ENCODE data around the gene OR10G3.

Gene OR10G3

DNA sequence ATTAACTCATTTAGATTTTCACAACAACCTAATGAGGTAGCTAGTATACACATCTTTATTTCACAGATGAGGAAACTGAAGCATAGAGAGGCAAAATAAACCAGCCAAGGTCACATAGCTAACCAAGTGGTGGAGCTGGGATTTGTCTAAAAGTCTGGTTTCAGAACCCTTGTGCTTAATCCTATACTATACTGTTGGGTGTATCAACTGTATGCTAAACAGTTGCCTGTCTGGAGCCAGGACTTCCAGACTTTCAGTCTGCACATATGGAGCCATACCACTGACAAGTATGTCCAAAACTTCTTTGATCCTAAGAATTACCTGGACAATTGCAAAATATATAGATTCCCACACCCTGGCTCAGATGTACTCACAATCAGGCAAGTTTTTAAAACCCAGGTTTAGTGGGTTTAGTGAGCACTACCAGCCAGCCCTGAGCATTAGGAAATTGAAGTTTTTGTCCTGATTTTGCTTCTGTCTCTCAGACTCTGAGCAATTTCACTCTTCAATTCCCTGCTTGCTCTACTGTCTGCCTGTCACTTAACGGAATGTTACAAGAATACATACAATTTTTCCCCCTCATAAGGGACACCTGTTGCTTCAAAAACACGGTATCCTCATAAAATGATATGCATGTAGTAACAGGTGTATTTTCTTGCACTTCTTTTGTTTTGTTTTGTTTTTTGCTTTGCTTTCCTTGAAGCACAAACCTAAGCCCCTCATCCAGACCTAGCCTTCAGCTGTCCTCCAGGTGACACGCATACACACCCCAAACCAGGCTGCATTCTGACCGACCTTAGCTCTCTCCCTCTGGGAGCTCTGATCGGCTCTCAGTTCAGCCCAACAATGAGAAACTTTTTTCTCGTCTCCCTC is 44.1 kb downstream of the OR10G3 start:
- no peak overlapping the region for H3K4me3 ChIP-seq (ENCODE audit: low read length)
- H3K9me3 ChIP-seq (replicated peaks; ENCODE audit: insufficient read depth, low read length) = no peaks in the 10 kb centered on the region
- H3K36me3 ChIP-seq (replicated peaks; ENCODE audit: insufficient read depth, low read length) = no peaks in the 10 kb centered on the region
- no peaks in the 10 kb centered on the region for H3K9me2 ChIP-seq (replicated peaks; ENCODE audit: insufficient read depth, low read length)
- no peak overlapping the region for H3K9ac ChIP-seq (ENCODE audit: low read length)
- no peak for DNase-seq
- no peaks in the 10 kb centered on the region for H3K27me3 ChIP-seq (replicated peaks; ENCODE audit: insufficient read depth, low read length)
- H4K20me1 ChIP-seq (ENCODE audit: insufficient read depth, low read length) = no peaks in the 10 kb centered on the region
- no peaks in the 10 kb centered on the region for H3F3A ChIP-seq (ENCODE audit: insufficient read depth, low read length)
- TF ChIP-seq EZH2phosphoT487 (IDR thresholded peaks at IDR 0.05; ENCODE audit: low read length) (no peak), EZH2 (optimal IDR thresholded peaks at IDR 0.05; ENCODE audit: low read depth, low read length) (no peak)
- TF ChIP-seq, protein P1, sequence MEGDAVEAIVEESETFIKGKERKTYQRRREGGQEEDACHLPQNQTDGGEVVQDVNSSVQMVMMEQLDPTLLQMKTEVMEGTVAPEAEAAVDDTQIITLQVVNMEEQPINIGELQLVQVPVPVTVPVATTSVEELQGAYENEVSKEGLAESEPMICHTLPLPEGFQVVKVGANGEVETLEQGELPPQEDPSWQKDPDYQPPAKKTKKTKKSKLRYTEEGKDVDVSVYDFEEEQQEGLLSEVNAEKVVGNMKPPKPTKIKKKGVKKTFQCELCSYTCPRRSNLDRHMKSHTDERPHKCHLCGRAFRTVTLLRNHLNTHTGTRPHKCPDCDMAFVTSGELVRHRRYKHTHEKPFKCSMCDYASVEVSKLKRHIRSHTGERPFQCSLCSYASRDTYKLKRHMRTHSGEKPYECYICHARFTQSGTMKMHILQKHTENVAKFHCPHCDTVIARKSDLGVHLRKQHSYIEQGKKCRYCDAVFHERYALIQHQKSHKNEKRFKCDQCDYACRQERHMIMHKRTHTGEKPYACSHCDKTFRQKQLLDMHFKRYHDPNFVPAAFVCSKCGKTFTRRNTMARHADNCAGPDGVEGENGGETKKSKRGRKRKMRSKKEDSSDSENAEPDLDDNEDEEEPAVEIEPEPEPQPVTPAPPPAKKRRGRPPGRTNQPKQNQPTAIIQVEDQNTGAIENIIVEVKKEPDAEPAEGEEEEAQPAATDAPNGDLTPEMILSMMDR (IDR thresholded peaks at IDR 0.05; ENCODE audit: low read length) = no peak
- no peaks in the 10 kb centered on the region for H3K4me1 ChIP-seq (ENCODE audit: low read length)
- no peak overlapping the region for H2AFZ ChIP-seq (ENCODE audit: low read length)
- no peak overlapping the region for H3K4me2 ChIP-seq (ENCODE audit: low read depth, low read length)
- H3K79me2 ChIP-seq (ENCODE audit: low read length) = no peaks in the 10 kb centered on the region
- H3K27ac ChIP-seq (ENCODE audit: low read length) = no peak overlapping the region

DNA sequence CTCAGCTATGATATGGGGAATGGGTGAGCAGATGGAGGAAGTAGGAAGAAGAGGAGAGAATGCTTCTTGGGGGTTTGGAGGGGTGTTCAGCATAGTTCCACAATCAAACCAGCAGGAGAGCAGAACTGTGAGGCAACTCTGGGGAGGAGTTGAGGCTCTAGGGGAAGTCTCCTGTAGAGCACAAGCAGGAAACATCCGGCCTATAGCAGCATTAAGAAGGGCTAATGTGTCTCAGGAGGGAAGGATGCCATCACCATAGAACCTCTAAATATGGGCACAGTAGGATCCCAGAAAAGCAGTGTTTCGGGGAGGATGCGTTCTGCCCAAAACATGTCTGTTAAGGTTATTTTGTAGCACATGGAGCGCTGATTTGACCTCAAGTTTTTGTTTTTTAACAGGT is 45.3 kb downstream of the OR10G3 start:
- no peak overlapping the region for H3K27ac ChIP-seq (ENCODE audit: low read length)
- no peak for DNase-seq
- no peaks in the 10 kb centered on the region for H3K9me2 ChIP-seq (replicated peaks; ENCODE audit: insufficient read depth, low read length)
- no peak overlapping the region for H2AFZ ChIP-seq (ENCODE audit: low read length)
- H3K79me2 ChIP-seq (ENCODE audit: low read length) = no peaks in the 10 kb centered on the region
- H3K4me2 ChIP-seq (ENCODE audit: low read depth, low read length) = no peak overlapping the region
- H3K27me3 ChIP-seq (replicated peaks; ENCODE audit: insufficient read depth, low read length) = no peaks in the 10 kb centered on the region
- H3K9ac ChIP-seq (ENCODE audit: low read length) = no peak overlapping the region
- H3F3A ChIP-seq (ENCODE audit: insufficient read depth, low read length) = no peaks in the 10 kb centered on the region
- no peaks in the 10 kb centered on the region for H4K20me1 ChIP-seq (ENCODE audit: insufficient read depth, low read length)
- no peaks in the 10 kb centered on the region for H3K36me3 ChIP-seq (replicated peaks; ENCODE audit: insufficient read depth, low read length)
- no peaks in the 10 kb centered on the region for H3K9me3 ChIP-seq (replicated peaks; ENCODE audit: insufficient read depth, low read length)
- TF ChIP-seq, protein P1 (IDR thresholded peaks at IDR 0.05; ENCODE audit: low read length) = no peak
- no peak for TF ChIP-seq EZH2phosphoT487 (IDR thresholded peaks at IDR 0.05; ENCODE audit: low read length)
- no peak for TF ChIP-seq EZH2 (optimal IDR thresholded peaks at IDR 0.05; ENCODE audit: low read depth, low read length)
- H3K4me3 ChIP-seq (ENCODE audit: low read length) = no peak overlapping the region
- H3K4me1 ChIP-seq (ENCODE audit: low read length) = no peaks in the 10 kb centered on the region

DNA sequence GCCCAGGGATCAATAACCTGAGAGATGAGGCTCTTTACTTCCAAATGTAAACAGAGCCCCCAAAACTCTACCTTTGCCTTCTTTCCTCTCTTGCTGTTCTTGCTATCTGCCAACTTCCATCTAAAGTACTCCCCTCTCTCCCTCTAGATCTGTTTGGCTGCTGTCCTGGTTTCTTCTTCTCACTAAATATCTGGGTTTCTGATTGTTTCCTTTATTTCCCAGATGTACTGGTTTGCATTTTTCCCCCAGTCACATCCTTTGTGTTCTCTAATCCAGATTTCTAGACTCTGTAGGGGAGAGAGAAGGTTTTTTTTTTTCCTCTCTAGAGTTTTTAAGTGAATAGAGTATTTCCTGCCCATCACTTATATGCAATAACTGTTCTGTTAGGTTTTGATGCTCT is 46.6 kb downstream of the OR10G3 start:
- Histone ChIP-seq H3K36me3 (replicated peaks; ENCODE audit: insufficient read depth, low read length) (no peaks in the 10 kb centered on the region), H3K4me3 (ENCODE audit: low read length) (no peak overlapping the region), H3F3A (ENCODE audit: insufficient read depth, low read length) (no peaks in the 10 kb centered on the region), H3K9me2 (replicated peaks; ENCODE audit: insufficient read depth, low read length) (no peaks in the 10 kb centered on the region), H3K27ac (ENCODE audit: low read length) (no peak overlapping the region), H3K79me2 (ENCODE audit: low read length) (no peaks in the 10 kb centered on the region), H3K9ac (ENCODE audit: low read length) (no peak overlapping the region), H4K20me1 (ENCODE audit: insufficient read depth, low read length) (no peaks in the 10 kb centered on the region), H3K4me1 (ENCODE audit: low read length) (no peaks in the 10 kb centered on the region), H3K4me2 (ENCODE audit: low read depth, low read length) (no peak overlapping the region), H3K9me3 (replicated peaks; ENCODE audit: insufficient read depth, low read length) (no peaks in the 10 kb centered on the region), H3K27me3 (replicated peaks; ENCODE audit: insufficient read depth, low read length) (no peaks in the 10 kb centered on the region), H2AFZ (ENCODE audit: low read length) (no peak overlapping the region)
- no peak for DNase-seq
- TF ChIP-seq, protein P1 (IDR thresholded peaks at IDR 0.05; ENCODE audit: low read length) = no peak

Data from MM.1S (cell line).